SH-SY5Y (cell line): ENCODE measurements around the gene C1QTNF2.

Source experiments
- GATA2 ChIP-seq: IDR thresholded peaks from 2 replicates; pipeline ENCODE4 v1.6.1; 2011; ENCODE audit warnings: mild to moderate bottlenecking, low read depth, low read length
- GATA3 ChIP-seq: IDR thresholded peaks from 2 replicates; pipeline ENCODE4 v1.6.1; 2011; ENCODE audit warnings: low read depth, mild to moderate bottlenecking, low read length, moderate library complexity

The C1QTNF2 gene

GRCh38 chr5:160369990-160370712 is at the start of gene C1QTNF2:
Gene C1QTNF2, minus strand, starts transcription at chr5:160370626. Its CDS starts 15,615 bp downstream, at chr5:160355011.
- TF ChIP-seq GATA3 (no peak), GATA2 (no peak)

GRCh38 chr5:160420331-160420610 is 49.8 kb upstream of the C1QTNF2 start:
- no peak for TF ChIP-seq GATA2

GRCh38 chr5:160419458-160420330 is 49.3 kb upstream of the C1QTNF2 start:
- no peak for TF ChIP-seq GATA3
- no peak for TF ChIP-seq GATA2

DNA sequence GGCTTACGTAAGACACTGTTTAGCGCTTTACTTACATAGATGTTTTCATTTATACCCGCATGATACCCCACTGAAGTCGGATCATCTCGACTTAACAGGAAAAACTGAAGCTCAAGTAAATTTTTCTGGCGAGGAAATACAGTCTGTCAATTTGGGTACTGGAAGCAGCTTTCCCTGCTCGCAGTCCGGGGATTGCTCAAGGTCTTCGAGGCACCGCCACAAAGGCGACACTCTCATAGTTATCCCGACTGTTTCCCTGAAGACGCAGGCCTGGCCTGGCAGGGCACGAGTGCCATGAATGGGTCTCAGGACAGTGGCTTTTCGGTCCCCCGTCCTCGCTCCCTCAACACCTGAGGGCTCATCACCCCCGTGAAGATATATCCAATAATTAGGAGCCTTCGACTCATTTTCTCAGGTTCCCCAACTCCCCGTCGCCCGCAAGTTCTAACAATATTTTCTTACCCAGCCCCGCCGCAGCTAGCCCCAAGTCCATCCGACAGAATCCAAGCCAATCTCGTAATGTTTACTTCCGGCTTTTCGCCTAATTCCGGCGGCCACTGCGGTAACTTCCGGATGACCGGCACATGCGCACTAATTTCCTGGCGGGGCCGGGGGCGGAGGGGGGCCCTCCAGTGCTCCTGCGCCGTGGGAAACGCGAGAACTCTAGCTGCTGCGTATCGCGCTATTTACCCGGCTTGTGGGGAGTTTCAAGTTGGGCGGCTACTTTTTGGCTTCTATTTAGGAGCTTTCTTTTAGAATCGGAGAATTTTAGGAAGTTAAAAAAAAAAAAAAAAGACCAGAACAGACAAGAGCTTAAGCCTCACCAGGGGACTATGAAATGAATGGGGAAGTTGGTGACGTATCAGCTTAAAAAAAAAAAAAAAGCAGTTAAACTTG is 48.4 kb upstream of the C1QTNF2 start, which contains the start of gene SLU7:
Gene SLU7, minus strand, starts transcription at position 521 of the 897 bp plus-strand sequence. CDS start 3,787 bp downstream, outside the sequence.
- TF ChIP-seq GATA3 (no peak), GATA2 (peak; percentile 9; the same call in 1 of the 2 replicates)

GRCh38 chr5:160399402-160400353 is 29.3 kb upstream of the C1QTNF2 start, which contains the start of gene FAM200C:
Gene FAM200C, minus strand, starts transcription at chr5:160400054. Its CDS starts 4,564 bp downstream, at chr5:160395490.
- peak; percentile 74 for TF ChIP-seq GATA2
- no peak for TF ChIP-seq GATA3

DNA sequence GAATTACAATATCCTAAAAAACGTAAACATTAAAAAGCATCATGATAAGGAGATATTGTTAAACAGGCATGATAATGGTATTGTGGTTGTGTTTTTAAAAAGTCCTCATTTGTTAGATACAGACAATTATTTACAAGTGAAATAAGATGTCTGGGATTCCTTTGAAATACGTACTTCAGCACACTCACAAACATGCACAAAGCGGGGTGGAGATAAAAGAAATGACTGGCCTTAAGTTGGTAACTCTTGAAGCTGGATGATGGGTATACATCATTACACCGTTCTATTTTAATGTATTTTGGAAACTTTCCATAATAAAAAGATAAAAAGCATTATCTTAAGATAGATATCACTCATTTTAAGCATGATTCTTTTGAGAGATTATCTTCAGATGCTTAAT is 28.4 kb upstream of the C1QTNF2 start:
- no peak for TF ChIP-seq GATA3
- TF ChIP-seq GATA2: no peak

GRCh38 chr5:160397492-160397891 is 27.1 kb upstream of the C1QTNF2 start:
- TF ChIP-seq GATA2 (no peak), GATA3 (no peak)

DNA sequence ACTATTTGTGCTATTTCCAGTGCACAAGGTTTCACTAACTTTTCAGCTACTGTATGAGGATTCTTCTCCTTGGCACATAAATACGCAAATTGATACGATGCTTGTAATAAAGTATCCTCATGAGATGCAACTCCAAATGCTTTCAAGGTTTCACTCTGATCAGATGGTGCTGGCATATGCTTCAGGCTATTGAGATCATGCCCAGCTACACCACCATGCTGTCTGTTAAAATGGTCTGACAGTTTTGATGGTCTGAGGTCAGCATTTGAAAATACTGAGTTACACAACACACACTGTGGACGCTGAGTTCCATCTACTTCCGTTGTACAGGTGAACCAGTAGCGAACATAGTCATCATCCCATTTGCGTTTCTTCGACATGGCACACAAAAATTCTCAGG is 24.7 kb upstream of the C1QTNF2 start:
- TF ChIP-seq GATA2 (no peak), GATA3 (no peak)

- TF ChIP-seq GATA2 (no peak), GATA3 (no peak)
These were observed 20.6 kb upstream of the C1QTNF2 start for GRCh38 chr5:160390787-160391696.

DNA sequence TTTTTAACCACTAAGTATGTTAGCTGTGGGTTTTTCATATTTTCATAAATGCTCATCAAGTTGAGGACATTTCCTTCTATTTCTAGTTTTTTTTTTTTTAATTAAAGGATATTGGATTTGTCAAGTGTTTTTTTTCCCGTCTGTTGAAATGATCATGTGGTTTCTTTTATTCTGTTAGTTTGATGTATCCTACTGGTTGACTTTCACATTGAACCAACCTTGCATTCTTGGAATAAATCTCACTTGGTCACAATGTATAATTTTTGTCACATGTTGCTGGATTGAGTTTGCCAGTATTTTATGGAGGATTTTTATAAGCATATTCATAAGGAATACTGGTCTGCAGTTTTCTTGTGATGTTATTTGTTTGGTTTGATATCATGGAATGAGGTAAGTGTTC is 17.0 kb upstream of the C1QTNF2 start:
- TF ChIP-seq GATA2 (no peak), GATA3 (no peak)

DNA sequence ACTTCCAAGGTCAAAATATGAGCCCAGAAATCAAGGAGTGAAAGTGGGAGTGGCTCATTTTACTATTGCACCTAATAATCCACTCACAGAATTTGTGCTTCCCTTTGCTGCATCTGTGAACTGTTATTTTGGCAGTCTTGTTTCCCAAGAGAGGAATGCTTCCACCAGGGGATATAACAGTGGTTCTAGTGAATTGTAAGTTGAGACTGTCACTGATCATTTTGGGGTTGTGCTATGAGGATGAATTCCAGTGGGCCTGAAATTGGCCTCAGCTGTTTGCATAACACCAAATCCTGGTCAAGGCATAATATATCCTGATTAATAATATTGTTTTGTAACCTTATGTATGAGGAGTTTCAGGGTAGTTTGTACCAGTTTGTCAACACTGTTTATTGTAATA is 15.1 kb upstream of the C1QTNF2 start:
- TF ChIP-seq GATA3 (no peak), GATA2 (no peak)

- TF ChIP-seq GATA2 (no peak), GATA3 (no peak)
These were observed 14.3 kb upstream of the C1QTNF2 start for GRCh38 chr5:160384681-160385080.
